ENCODE measurements around the gene SLC13A4.
"Not testable (repeated sequence)": the region's sequence is repeated elsewhere in the genome, so short reads cannot be mapped to it uniquely, and the experiment has no call there.

SLC13A4 gene

DNA sequence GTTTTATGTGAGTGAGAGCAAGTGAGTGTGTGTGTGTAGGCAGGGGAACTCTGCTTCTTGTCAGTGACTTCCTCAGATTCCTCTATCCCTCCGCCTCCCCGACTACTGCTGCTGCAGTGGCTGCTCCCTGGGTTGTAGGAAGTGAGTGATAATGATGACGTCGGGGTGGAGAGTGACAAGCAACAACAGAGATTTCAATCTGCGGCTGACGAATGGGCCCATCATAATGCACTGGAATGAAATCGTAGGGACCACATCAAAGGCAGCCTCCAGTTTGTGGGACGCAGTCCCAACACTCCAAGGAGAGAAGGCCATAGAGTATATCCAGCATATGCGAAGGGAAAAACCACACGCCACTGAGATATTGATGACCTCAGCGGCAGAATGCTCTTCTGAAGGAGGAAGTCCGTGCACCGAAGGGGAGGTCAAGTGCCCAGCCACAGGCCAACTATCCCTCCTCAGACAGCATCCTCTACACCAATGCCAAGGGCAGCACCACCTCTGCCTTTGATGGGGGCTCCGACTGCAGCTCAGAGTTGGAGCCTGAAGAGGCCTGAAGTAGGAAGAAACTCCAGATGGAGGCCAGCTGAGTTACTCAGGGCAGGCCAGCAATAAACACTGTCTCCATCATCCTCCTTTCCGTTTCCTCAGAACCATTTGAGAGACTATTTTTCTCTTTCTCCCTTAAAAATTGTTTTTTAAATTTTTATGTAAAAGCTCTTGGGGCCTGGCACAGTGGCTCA is 77.0 kb downstream of the SLC13A4 start:
- in situ Hi-C loops (cut with HindIII; ENCODE audit: low sequenced_read_pairs): no loop called here
- peak; percentile 53 for DNase-seq (ENCODE audit: low read depth, low spot score)
- no peak overlapping the region for H3K4me3 ChIP-seq (ENCODE audit: low read depth, low read length)
- TF ChIP-seq, protein P1, sequence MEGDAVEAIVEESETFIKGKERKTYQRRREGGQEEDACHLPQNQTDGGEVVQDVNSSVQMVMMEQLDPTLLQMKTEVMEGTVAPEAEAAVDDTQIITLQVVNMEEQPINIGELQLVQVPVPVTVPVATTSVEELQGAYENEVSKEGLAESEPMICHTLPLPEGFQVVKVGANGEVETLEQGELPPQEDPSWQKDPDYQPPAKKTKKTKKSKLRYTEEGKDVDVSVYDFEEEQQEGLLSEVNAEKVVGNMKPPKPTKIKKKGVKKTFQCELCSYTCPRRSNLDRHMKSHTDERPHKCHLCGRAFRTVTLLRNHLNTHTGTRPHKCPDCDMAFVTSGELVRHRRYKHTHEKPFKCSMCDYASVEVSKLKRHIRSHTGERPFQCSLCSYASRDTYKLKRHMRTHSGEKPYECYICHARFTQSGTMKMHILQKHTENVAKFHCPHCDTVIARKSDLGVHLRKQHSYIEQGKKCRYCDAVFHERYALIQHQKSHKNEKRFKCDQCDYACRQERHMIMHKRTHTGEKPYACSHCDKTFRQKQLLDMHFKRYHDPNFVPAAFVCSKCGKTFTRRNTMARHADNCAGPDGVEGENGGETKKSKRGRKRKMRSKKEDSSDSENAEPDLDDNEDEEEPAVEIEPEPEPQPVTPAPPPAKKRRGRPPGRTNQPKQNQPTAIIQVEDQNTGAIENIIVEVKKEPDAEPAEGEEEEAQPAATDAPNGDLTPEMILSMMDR (IDR thresholded peaks at IDR 0.05; ENCODE audit: low read depth, low read length): no peak

DNA sequence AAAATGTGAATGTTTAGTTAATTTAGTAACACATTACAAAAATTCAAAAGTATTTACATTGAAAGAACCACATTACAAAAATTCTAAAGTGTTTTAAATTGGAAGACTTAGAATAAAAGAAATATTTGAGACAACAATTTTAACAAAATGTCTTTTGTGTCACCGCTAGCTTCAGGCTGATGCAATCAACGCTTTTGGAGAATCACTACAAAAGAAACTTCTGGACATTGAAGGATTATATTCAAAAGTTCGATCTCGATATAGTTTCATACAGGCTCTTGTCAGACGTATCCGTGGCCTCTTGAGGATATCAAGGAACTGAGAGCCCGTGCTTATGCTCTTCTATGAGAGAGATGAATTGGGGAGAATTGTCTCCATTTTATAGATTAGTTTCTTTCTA is 79.8 kb downstream of the SLC13A4 start:
- no peak overlapping the region for H3K4me3 ChIP-seq (ENCODE audit: low read depth, low read length)
- TF ChIP-seq, protein P1 (IDR thresholded peaks at IDR 0.05; ENCODE audit: low read depth, low read length): no peak
- DNase-seq (ENCODE audit: low read depth, low spot score): no peak
- in situ Hi-C loops (cut with HindIII; ENCODE audit: low sequenced_read_pairs): no loop called here

DNA sequence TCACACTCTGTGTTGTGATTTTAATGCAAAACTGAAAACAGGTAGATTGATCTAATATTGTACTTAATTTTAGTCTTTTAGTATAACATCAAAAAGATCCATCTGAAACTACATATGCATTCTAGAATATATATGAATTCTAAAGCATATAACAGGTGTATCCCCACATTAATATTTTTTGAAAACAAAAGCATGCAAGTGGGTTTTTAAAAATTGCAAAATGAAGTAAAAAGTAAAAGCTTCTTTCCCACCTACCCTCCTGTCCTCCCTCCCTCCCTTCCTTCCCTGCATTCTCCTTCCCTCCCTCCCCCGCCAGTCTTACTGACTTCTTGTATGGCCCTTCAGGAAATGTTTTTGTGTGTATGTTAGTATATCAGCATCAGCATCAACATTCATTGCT is 80.2 kb downstream of the SLC13A4 start:
- TF ChIP-seq, protein P1 (IDR thresholded peaks at IDR 0.05; ENCODE audit: low read depth, low read length): no peak
- in situ Hi-C loops (cut with HindIII; ENCODE audit: low sequenced_read_pairs): no loop called here
- no peak for DNase-seq (ENCODE audit: low read depth, low spot score)
- H3K4me3 ChIP-seq (ENCODE audit: low read depth, low read length): no peak overlapping the region

DNA sequence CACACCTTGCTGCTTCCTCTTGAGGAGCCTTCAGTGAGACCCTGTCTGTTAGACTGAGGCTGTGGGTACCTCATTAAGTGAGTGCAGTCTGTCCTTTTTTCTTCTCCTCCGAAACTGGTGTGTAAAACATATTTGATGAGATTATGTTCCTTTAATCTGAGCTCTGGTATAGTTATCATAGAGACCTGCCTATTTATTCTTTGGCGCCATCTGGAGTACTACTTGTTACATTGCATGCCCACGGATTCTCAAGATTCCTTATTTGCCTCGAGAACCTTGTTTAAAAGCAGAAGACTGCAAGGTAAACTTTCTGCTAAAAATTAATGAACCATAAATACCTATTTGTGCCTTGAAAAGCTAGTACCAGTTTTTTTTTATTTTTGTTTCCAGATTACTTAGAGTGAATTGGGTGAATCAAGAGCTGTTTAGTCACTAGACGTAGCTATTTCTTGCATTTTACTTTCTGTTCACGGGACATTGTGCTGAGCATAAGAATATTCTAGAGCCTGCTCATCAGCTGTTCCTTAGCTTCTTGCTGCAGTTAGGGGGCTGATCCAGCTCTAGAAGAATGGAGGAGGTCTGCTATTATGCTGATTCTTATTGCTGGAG is 82.6 kb downstream of the SLC13A4 start:
- peak; percentile 59 for DNase-seq (ENCODE audit: low read depth, low spot score)
- in situ Hi-C loops (cut with HindIII; ENCODE audit: low sequenced_read_pairs): no loop called here
- no peak overlapping the region for H3K4me3 ChIP-seq (ENCODE audit: low read depth, low read length)
- TF ChIP-seq, protein P1 (IDR thresholded peaks at IDR 0.05; ENCODE audit: low read depth, low read length): peak; percentile 77

DNA sequence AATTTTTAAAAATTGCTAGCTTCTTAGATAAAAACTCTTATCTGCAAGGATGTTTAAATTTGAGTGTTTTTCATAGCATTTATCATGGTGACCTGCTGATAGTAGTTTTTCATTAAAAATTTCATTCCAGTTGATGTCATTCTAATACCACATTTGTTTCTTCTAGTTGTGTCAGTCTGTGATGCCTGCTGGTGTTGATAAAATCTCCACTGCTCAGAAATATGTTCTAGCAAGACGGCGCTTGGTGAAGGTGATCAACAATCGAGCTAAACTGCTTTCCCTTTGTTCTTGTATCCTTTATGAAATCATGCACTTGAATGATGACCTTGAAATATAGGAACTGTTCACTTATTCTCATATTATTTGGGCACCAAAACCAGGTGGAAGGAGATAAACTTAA is 83.3 kb downstream of the SLC13A4 start:
- in situ Hi-C loops (cut with HindIII; ENCODE audit: low sequenced_read_pairs): no loop called here
- H3K4me3 ChIP-seq (ENCODE audit: low read depth, low read length): no peak overlapping the region
- TF ChIP-seq, protein P1 (IDR thresholded peaks at IDR 0.05; ENCODE audit: low read depth, low read length): no peak
- no peak for DNase-seq (ENCODE audit: low read depth, low spot score)

DNA sequence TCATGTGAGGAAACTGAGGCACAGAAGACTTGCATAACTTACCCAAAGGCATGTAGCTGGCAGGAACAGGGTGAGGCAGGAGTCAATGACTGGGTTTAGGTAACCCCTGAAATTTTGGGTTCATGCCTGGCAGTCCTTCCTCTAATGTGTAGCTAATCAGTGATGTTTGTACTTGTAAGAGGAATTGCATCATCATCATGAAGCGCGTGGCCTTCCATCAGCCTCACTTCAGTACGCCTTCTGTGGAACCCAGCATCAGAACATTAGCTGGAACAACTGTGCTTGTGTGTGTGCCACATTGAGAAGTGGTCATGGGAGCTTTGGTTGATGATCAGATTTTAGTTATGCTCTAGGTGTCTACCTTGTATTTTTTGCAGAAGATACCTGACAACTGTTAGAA is 83.8 kb downstream of the SLC13A4 start:
- H3K4me3 ChIP-seq (ENCODE audit: low read depth, low read length): no peak overlapping the region
- no peak for DNase-seq (ENCODE audit: low read depth, low spot score)
- TF ChIP-seq, protein P1 (IDR thresholded peaks at IDR 0.05; ENCODE audit: low read depth, low read length): no peak
- in situ Hi-C loops (cut with HindIII; ENCODE audit: low sequenced_read_pairs): no loop called here

DNA sequence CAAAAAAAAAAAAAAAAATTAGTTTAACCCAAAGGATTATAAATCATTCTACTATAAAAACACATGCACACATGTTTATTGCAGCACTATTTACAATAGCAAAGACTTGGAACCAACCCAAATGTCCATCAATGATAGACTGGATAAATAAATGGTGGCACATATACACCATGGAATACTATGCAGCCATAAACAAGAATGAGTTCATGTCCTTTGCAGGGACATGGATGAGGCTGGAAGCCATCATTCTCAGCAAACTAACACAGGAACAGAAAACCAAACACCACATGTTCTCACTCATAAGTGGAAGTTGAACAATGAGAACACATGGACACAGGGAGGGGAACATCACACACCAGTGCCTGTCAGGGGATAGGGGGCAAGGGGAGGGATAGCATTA is 88.3 kb downstream of the SLC13A4 start:
- in situ Hi-C loops (cut with HindIII; ENCODE audit: low sequenced_read_pairs); H3K4me3 ChIP-seq (ENCODE audit: low read depth, low read length); DNase-seq (ENCODE audit: low read depth, low spot score): not testable (repeated sequence)
